ENCODE measurements around the gene DYSF.

DYSF gene

DNA sequence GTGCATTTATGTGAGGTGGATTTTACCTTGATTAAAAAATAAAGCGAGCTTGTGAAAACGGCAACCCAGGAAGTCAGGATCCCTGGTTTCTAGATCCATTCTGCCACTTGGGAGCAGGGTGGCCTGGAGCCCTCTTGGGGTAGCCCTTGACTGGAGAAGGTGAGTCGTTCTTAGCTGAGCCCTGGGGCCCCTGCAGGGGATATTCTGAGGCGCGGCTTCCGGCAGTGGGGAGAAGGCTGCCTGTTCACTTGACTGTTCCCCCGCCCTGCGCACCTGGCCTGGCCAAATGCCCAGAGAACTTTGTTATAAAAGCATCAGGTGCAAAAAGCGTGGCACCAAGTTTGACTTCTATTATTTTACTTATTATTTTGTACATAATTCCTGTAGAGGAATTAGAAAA is 221.9 kb downstream of the DYSF start:
- DNase-seq (ENCODE audit: low spot score): no peak

- DNase-seq (ENCODE audit: low spot score): no peak
Measured at GRCh38 chr2:71678874-71679273, 225.5 kb downstream of the DYSF start.

- no peak for DNase-seq (ENCODE audit: low spot score)
Measured at GRCh38 chr2:71679491-71679890, 226.1 kb downstream of the DYSF start.

DNA sequence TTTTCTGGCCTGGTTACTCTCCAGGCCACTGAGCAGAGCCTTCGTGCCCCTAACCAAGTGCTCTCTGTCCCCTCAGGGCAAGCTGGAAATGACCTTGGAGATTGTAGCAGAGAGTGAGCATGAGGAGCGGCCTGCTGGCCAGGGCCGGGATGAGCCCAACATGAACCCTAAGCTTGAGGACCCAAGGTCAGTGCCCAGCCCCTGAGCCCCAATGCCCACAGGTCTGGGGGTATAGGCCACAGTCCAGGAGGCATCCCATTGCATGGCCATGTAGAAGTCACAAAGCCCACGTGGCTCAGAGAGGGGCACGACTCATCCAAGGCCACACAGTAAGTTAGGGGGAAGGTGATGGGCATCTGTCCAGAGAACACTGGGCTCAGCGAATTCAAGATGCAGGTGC is 227.6 kb downstream of the DYSF start:
- DNase-seq (ENCODE audit: low spot score): no peak

GRCh38 chr2:71681626-71682025 is 228.3 kb downstream of the DYSF start:
- DNase-seq (ENCODE audit: low spot score): no peak

- no peak for DNase-seq (ENCODE audit: low spot score)
Measured at GRCh38 chr2:71682341-71682740, 229.0 kb downstream of the DYSF start.

DNA sequence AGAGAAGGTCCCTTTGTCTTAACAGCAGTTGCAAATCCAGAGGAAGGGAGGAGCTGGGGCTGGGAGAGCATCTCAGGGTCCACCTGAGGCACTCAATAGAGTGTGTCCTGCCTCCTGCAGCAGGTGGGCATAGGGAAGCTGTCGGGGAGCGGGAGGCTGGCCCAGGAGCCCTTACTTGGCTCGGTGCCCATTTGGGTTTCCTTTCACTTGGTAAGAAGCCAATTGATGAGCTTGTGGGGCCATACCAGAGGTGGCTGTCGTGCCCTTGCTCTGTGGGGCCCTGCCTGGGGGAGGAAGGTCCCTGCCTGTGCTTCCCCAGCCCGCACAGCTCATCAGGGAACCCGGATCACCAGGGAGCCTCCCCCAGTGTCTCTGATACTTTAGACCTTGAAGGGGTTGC is 229.7 kb downstream of the DYSF start:
- no peak for DNase-seq (ENCODE audit: low spot score)

- no peak for DNase-seq (ENCODE audit: low spot score)
Measured at GRCh38 chr2:71683666-71684065, 230.3 kb downstream of the DYSF start.

DNA sequence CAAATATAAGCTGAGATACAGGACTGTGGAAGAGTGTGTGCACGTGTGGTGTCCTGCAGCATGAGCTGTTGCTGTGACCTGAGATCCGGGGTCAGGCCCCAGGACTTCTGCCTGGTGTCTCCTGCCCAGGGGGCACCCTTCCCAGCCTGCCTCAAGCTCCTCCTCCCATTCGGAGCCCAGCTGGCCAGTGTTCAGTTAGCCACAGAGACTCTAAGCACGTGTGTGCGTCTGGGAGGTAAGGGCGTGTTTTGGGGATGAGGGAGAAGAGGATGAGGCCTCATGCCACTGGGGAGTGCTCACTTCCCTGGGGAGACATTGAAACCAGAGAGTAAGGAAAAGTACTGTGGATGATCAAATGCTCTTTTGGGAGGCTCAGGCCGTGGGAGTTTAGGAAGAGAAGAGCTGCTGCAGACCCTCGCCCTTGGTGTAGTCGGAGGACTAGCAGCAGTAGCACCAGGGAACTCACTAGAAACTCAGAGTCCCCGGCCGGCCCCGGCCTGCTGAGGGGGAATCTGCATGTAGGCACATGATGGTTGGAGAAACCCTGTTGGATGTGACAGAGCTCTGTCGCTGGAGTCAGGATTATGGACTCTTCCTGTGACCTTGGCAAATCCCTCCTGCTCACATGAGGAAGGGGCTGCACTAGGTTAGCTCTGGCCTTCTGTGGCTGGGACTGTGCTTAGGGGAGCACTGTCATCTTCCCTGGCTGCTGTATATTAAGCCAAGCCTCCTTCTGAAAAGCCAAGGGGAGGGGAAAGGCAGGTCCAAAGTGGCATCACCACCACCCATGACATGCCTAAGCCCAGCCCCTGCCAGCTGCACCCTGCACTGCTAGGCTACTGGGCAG is 231.1 kb downstream of the DYSF start:
- no peak for DNase-seq (ENCODE audit: low spot score)

GRCh38 chr2:71685073-71685848 is 231.9 kb downstream of the DYSF start:
- no peak for DNase-seq (ENCODE audit: low spot score)

- DNase-seq (ENCODE audit: low spot score): no peak
Measured at GRCh38 chr2:71685941-71686611, 232.7 kb downstream of the DYSF start.

DNA sequence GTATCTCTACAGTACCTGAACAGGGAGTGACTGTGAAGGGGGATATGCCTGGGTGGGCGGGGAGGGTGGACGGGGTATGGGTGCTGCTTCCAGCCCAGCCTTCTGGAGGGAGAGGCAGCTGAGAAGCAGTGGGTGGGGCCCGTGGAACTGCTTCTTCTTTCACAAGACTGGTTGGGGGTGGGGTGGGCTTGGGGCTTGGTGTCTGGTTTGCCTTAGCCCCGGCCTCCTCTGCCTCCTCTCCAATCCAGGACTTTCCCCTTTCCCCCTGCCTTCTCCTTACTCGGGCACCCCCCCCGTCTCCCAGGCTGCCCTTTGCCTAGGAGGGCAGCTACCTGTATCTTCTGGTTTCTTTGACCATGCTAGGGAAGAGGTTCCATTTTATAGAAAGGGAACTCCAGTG is 233.4 kb downstream of the DYSF start:
- DNase-seq (ENCODE audit: low spot score): no peak

- no peak for DNase-seq (ENCODE audit: low spot score)
Measured at GRCh38 chr2:71687412-71687811, 234.1 kb downstream of the DYSF start.

DNA sequence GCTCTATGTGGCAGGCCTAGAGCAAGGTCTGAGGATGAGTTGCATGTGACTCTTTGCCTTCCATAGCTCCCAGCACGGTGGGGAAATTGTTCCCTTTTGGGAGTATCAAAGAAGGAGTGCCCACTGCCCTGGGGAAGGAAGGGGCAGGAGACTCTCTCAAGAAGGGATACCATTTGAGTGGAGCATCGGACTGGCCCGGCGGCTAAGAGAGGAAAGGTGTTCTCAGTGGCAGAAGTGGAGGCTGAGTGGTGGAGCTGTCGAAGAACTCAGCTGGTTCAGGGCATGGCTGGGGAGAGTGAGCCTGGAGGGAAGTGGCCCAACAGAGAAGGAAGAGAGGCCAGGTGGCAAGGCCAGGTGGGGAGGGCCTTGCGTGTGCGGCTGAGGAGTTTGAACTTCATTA is 235.2 kb downstream of the DYSF start:
- no peak for DNase-seq (ENCODE audit: low spot score)

GRCh38 chr2:71689393-71689792 is 236.0 kb downstream of the DYSF start:
- no peak for DNase-seq (ENCODE audit: low spot score)

GRCh38 chr2:71689968-71690834 is 236.8 kb downstream of the DYSF start:
- no peak for DNase-seq (ENCODE audit: low spot score)

DNA sequence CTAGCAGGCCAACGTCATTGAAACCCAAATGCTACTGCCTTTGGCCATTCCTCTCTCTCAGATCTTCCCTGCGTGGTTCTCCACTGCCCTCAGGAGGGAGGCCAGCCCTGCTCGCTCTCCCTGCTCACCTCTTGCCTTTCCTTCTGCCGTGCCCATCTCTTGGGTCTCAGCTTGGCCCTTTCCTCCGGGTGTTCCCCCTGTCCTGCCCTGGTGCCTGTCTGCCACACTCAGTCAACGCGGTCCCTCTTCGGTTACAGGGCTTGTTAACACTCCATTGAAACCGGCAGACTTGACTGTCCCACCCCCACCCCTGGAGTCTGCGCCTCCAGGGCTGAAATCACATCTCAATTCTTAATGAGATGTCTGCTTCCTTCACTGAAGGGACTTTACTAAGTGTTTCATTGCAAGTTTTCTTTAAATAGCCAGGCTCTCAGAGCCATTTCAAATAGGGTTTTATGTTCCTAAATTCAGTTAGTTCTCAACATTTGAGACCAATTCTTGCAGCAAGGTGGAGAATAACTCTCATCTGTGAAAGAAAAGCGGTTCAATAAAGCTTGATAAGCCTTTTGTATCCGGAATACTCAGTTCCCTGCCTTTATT is 237.6 kb downstream of the DYSF start:
- no peak for DNase-seq (ENCODE audit: low spot score)

DNA sequence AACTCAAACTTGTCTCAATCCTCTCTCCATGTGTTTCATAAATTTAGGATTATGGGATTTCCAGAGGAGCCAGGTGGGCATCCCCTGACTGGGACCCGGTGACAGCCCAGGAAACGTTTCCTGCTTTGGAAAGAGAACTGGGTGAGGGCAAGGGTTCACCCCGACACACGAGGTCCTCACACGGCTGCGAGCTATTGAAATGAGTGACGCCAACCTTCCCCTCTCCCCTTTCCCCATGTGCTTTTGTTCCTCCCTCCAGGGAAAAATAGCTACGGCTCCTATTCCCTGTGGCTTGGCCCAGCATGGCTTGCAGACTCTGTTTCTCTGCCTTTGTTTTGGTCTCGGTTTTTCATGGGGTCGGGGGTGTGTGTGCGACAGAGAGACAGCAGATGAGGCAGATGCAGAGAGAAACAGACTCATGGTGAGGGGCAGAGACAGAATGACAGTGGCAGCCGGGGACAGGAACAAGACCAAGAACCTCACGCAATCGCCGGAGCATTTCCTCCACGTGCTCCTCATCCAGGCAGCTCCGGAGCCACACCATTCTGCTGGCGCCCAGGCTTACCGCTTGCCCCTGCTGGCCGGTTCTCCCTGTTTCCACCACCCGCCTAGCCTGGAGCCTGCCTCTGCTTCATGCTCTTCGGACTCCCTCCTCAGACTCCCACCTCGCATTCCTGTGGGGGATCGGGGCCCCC is 238.5 kb downstream of the DYSF start:
- DNase-seq (ENCODE audit: low spot score): peak; percentile 61

GRCh38 chr2:71692621-71693277 is 239.4 kb downstream of the DYSF start:
- DNase-seq (ENCODE audit: low spot score): no peak
